Endothelial cell of umbilical vein (primary cell): ENCODE data around the gene COMP. TPM values are rescaled to one million over a fixed set of nuclear protein-coding genes. Genes with fewer than 3 reads are reported as not detected.

Source experiments
- BruUV-seq: library from RNA; stranded (reverse); fragments of 400-500 nt; replicated peaks from 2 replicates; lab custom pipeline; 2021; lab: Mats Ljungman, UMichigan
- CTCF ChIA-PET: fragments of 300-600, 350-600 bp; sonication (Branson Sonifier 250); formaldehyde crosslinking; loops from one replicate; lab custom pipeline; 2021; ENCODE audit warnings: antibody characterized with exemption, inconsistent platforms; lab: Charles Lee
- POLR2A ChIA-PET: fragments of 300-600, 350-600 bp; sonication (Branson Sonifier 250); formaldehyde crosslinking; loops from one replicate; lab custom pipeline; 2021; ENCODE audit warnings: antibody characterized with exemption, inconsistent platforms; lab: Charles Lee
- DNase-seq: peaks from one replicate; pipeline ENCODE4 v3.0.0-alpha.2; 2011; ENCODE audit warnings: low read depth, low spot score
- FAIRE-seq: peaks from 2 replicates; lab custom pipeline; 2011; peaks lifted over from hg19 to GRCh38; lab: Jason Lieb, UNC
- H2AFZ ChIP-seq: 2 replicates; pipeline ENCODE4 v1.6.0; 2012; ENCODE audit warnings: low read depth, low read length, control low read depth, inconsistent platforms
- H3K27ac ChIP-seq: 2 replicates; pipeline ENCODE4 v1.5.1; 2011; ENCODE audit warnings: low read depth, mild to moderate bottlenecking, control low read depth, low read length, moderate library complexity; ENCODE audit not compliant: insufficient read depth
- H3K27me3 ChIP-seq, 2 experiments: 2 replicates each; pipeline versions ENCODE4 v1.6.0 to v1.6.1; 2011; ENCODE audit warnings: low read length in 2 of 2, mixed read lengths in 1 of 2; ENCODE audit not compliant: control insufficient read depth in 2 of 2, insufficient read depth in 2 of 2
- H3K36me3 ChIP-seq, 2 experiments: 2 replicates in 1 of 2; 3 replicates in 1 of 2; pipeline ENCODE4 v1.5.1; 2011; ENCODE audit warnings: low read length in 2 of 2, mild to moderate bottlenecking in 1 of 2, moderate library complexity in 1 of 2; ENCODE audit not compliant: control insufficient read depth in 2 of 2, insufficient read depth in 2 of 2; ENCODE audit errors: extremely low read depth in 1 of 2
- H3K4me1 ChIP-seq: 3 replicates; pipeline ENCODE4 v1.5.1; 2011; ENCODE audit warnings: mild to moderate bottlenecking, low read length; ENCODE audit not compliant: control insufficient read depth, insufficient read depth; ENCODE audit errors: extremely low read depth
- H3K4me2 ChIP-seq: 2 replicates; pipeline ENCODE4 v1.6.1; 2011; ENCODE audit warnings: low read length, control low read depth, mixed read lengths; ENCODE audit not compliant: insufficient read depth
- H3K4me3 ChIP-seq, 3 experiments: fragments of 200-600 bp in 1 of 3; sonication (generic), shearing (Covaris generic) in 1 of 3; replicated peaks in 1 of 3; 2 replicates each; pipeline ENCODE4 v1.5.1; 2011 to 2016; ENCODE audit warnings: control low read depth in 3 of 3, low read length in 3 of 3, mild to moderate bottlenecking in 2 of 3, inconsistent platforms in 1 of 3, low read depth in 1 of 3, moderate library complexity in 1 of 3; ENCODE audit not compliant: insufficient read depth in 1 of 3
- H3K79me2 ChIP-seq: 2 replicates; pipeline ENCODE4 v1.6.0; 2012; ENCODE audit warnings: low read length, inconsistent platforms; ENCODE audit not compliant: control insufficient read depth, insufficient read depth
- H3K9ac ChIP-seq: replicated peaks from 2 replicates; pipeline ENCODE3; 2011; ENCODE audit warnings: low read length, control low read depth; ENCODE audit not compliant: insufficient read depth; ENCODE audit errors: extremely low read depth
- H3K9me1 ChIP-seq: replicated peaks from 3 replicates; pipeline ENCODE4 v1.6.0; 2011; ENCODE audit warnings: mild to moderate bottlenecking, low read length; ENCODE audit not compliant: control insufficient read depth, insufficient read depth; ENCODE audit errors: extremely low read depth
- H3K9me3 ChIP-seq: replicated peaks from 2 replicates; pipeline ENCODE4 v1.5.1; 2012; ENCODE audit warnings: low read length, inconsistent platforms; ENCODE audit not compliant: control insufficient read depth, insufficient read depth
- H4K20me1 ChIP-seq: replicated peaks from 2 replicates; pipeline ENCODE3; 2011; ENCODE audit warnings: mild to moderate bottlenecking, low read length; ENCODE audit not compliant: control insufficient read depth, insufficient read depth; ENCODE audit errors: extremely low read depth
- EZH2 ChIP-seq: IDR thresholded peaks from 2 replicates; pipeline ENCODE4 v1.6.1; 2012; ENCODE audit warnings: borderline replicate concordance, low read depth, mild to moderate bottlenecking, moderate library complexity, low read length, inconsistent platforms; ENCODE audit not compliant: severe bottlenecking
- FOS ChIP-seq: IDR thresholded peaks from 2 replicates; pipeline ENCODE4 v1.6.1; 2011; ENCODE audit warnings: mild to moderate bottlenecking, low read length, moderate library complexity, borderline replicate concordance; ENCODE audit not compliant: insufficient read depth
- GATA2 ChIP-seq: IDR thresholded peaks from 2 replicates; pipeline ENCODE4 v1.7.0; 2011; ENCODE audit warnings: low read depth, mild to moderate bottlenecking, moderate library complexity, mixed read lengths, low read length; ENCODE audit not compliant: insufficient read length, insufficient read depth
- POLR2AphosphoS5 ChIP-seq: IDR thresholded peaks from 2 replicates; pipeline ENCODE4 v1.6.1; 2012; ENCODE audit warnings: low read depth, mild to moderate bottlenecking, control low read depth, low read length, moderate library complexity; ENCODE audit not compliant: insufficient read depth
- dilution Hi-C: fragments of 300-500 bp; cut with MboI; formaldehyde crosslinking; loops from one replicate; pipeline ENCODE4 v1.15.0; 2019; ENCODE audit warnings: low sequenced_read_pairs; ENCODE audit not compliant: extremely low pct_ligation_motif_present
- intact Hi-C: fragments of 100-400 bp; cut with micrococcal nuclease; formaldehyde crosslinking; loops from one replicate; pipeline ENCODE4 v1.10.0; 2022
- polyA plus RNA-seq, 4 experiments: library from polyadenylated mRNA; depleted of rRNA in 3 of 4; stranded (reverse) in 3 of 4; unstranded in 1 of 4; fragments of >200 nt; gene quantifications; 2 replicates each; pipeline versions ENCODE4 v1.2.1 to v1.2.3, GENCODE V29; 2011 to 2012; ENCODE audit warnings: missing spikeins in 1 of 4
- total RNA-seq: library from RNA; stranded (reverse); gene quantifications from 2 replicates; pipeline ENCODE4 v1.2.3, GENCODE V29; 2021
- TF ChIP-seq, protein P1 (sequence below): IDR thresholded peaks from 2 replicates; pipeline ENCODE4 v1.6.1; 2011; ENCODE audit not compliant: insufficient read depth, insufficient read length

Gene COMP
- total and polyA plus RNA-seq, 2 donors (not counting 3 experiments of a cell fraction or from before 2014, with no cell fraction given) = not detected

DNA sequence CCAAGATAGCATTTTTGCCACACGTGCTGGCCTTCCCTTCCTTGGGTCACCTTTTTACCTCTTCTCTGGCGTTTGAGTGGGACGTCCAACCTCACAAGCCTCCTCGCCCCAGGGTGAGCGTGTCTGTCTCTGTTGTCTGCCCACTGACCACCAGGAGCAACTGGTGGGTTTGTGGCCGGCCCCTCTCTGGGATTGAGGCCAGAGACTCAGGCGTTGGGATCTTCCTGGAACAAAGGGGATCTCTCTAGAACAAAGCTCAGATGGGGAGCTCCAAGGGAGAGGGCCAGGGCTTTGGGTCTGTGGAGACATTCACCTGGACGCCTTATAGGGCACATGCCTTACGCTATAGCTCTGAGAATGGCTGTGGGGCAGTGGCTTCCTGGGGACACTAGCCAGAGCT lies 17.4 kb downstream of the COMP start:
- no peaks in the 10 kb centered on the region for H4K20me1 ChIP-seq
- dilution Hi-C loops (no loop called here), intact Hi-C loops (loop anchor here (5.0 kb wide), 1 partner anchor 74 kb away; no protein-coding TSS in a partner anchor)
- no peaks in the 10 kb centered on the region for H3K36me3 ChIP-seq
- no peak overlapping the region for H3K27ac ChIP-seq
- H3K27me3 ChIP-seq = peaks cover 0 to 6% of the 10 kb centered on the region in 2 experiments
- H3K4me2 ChIP-seq = no peak overlapping the region
- BruUV-seq = no TSS peak
- H3K9ac ChIP-seq = no peak overlapping the region
- H3K4me3 ChIP-seq = no peak overlapping the region
- FAIRE-seq (no peak), DNase-seq (no peak)
- ChIA-PET POLR2A (no interaction called here), CTCF (interaction anchor here (1.8 kb wide), 1 partner anchor 73 kb away, joined by 5 read pairs; no protein-coding TSS in a partner anchor)
- H3K4me1 ChIP-seq = no peaks in the 10 kb centered on the region
- no peaks in the 10 kb centered on the region for H3K79me2 ChIP-seq
- TF ChIP-seq POLR2AphosphoS5 = no peak
- no peaks in the 10 kb centered on the region for H3K9me3 ChIP-seq
- no peak overlapping the region for H2AFZ ChIP-seq
- H3K9me1 ChIP-seq = no peaks in the 10 kb centered on the region

DNA sequence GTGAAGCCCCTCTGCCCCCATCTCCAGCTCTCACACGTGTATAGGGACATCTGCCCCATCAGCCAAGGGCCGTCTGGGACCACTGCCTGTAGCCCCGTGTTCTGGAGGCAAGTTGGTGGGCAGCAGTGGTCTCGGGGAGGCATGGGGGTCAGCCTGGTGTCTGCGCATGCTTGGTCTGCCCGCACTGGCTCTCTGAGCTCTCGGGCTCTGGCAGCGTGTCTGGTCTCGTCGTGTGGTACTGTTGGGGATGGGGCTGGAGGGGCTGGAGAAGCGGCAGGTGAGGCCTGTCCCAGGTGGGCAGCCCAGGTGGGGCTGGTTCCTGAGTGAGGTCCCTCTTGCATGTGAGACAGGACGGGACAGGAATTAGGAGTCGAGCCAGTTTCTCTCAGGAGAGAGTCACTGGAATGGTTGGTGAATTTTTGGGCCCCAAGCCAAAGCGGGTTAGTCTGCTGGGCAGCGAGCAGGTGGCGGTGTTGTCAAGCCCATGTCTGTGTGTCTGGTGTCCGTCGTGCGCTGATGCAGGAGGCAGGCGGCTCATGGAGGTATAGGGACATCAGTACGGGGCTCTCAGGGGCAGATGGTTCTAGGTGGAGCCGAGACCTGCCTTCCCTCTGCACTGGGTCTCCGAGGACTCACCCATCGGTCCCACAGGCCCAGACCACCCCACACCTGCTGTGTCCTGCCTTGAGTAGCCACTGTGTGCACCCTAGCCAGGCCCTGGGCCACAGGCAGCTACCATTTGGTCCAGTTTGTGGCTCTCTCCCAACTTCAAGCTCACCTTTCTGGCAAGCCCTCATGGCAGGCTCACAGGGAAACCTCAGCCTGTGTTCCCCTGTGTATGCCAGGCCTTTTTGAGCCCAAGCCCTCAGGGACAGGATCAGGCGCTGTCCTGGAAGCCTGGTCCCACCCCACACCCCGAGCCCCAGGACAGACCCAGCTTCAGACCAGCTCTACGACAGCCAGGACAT lies 18.2 kb downstream of the COMP start:
- peaks cover 0 to 3% of the 10 kb centered on the region in 2 experiments for H3K27me3 ChIP-seq
- no peaks in the 10 kb centered on the region for H3K79me2 ChIP-seq
- ChIA-PET CTCF (interaction anchor here (1.8 to 2.4 kb wide), 2 partner anchors 74 kb away, joined by 5 to 16 read pairs; no protein-coding TSS in a partner anchor), POLR2A (no interaction called here)
- dilution Hi-C loops = no loop called here
- no peak for FAIRE-seq
- H3K36me3 ChIP-seq = no peaks in the 10 kb centered on the region
- no peaks in the 10 kb centered on the region for H3K9me3 ChIP-seq
- H4K20me1 ChIP-seq = no peaks in the 10 kb centered on the region
- H3K4me3 ChIP-seq = no peak overlapping the region
- no peaks in the 10 kb centered on the region for H3K4me1 ChIP-seq
- H3K9me1 ChIP-seq = no peaks in the 10 kb centered on the region
- H3K9ac ChIP-seq = no peak overlapping the region
- no TSS peak for BruUV-seq
- no peak overlapping the region for H2AFZ ChIP-seq
- no peak overlapping the region for H3K4me2 ChIP-seq
- intact Hi-C loops = loop anchor here (5.0 kb wide), 1 partner anchor 74 kb away; no protein-coding TSS in a partner anchor
- TF ChIP-seq POLR2AphosphoS5 = no peak
- no peak for TF ChIP-seq GATA2
- no peak for TF ChIP-seq FOS
- TF ChIP-seq EZH2 = no peak
- TF ChIP-seq, protein P1, sequence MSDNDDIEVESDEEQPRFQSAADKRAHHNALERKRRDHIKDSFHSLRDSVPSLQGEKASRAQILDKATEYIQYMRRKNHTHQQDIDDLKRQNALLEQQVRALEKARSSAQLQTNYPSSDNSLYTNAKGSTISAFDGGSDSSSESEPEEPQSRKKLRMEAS = no peak
- no peak for DNase-seq
- H3K27ac ChIP-seq = no peak overlapping the region
